K562 (cell line): ENCODE measurements around the gene MCL1. TPM values are rescaled to one million over a fixed set of nuclear protein-coding genes. Genes with fewer than 3 reads are reported as not detected.
A peak's percentile ranks its signal among the peaks of the same experiment; 100 is the strongest.

Experiments
- POLR2G ChIP-seq: fragments of 200-400 bp; formaldehyde crosslinking; IDR thresholded peaks from 2 replicates; pipeline ENCODE4 v1.6.1; 2017; ENCODE audit warnings: low read depth, mild to moderate bottlenecking, antibody characterized with exemption, low read length, moderate library complexity
- TBP ChIP-seq: optimal IDR thresholded peaks from 2 replicates; pipeline ENCODE3; 2011; ENCODE audit warnings: low read depth, low read length, improper control_type of control experiment
- ZNF398 ChIP-seq: fragments of 250-450 bp; sonication (Bioruptor Pico); IDR thresholded peaks from 2 replicates; pipeline ENCODE4 v1.8.0; 2021; ENCODE audit warnings: moderate library complexity, mild to moderate bottlenecking, inconsistent platforms
- ZNF668 ChIP-seq: fragments of 250-450 bp; sonication (Bioruptor Pico); IDR thresholded peaks from 2 replicates; pipeline ENCODE4 v1.8.0; 2022; ENCODE audit warnings: mild to moderate bottlenecking, inconsistent platforms
- polyA plus RNA-seq, 8 experiments: library from polyadenylated mRNA; depleted of rRNA in 4 of 8; stranded (reverse) in 5 of 8; unstranded in 3 of 8; fragments of >200 nt; fragmentation: Nextera tagmentation in 2 of 8; fragmentation: Illumina TruSeq in 1 of 8; extraction: Ambion mirVana in 2 of 8; extraction: Trizol in 1 of 8; gene quantifications; 2 replicates each; pipeline versions ENCODE4 v1.2.1 to v1.2.3, GENCODE V29; 2011 to 2014; ENCODE audit warnings: inconsistent platforms in 1 of 8, missing spikeins in 1 of 8
- total RNA-seq, 7 experiments: library from RNA; depleted of rRNA in 6 of 7; stranded (reverse); fragments of >200 nt in 6 of 7; fragmentation: Illumina TruSeq in 2 of 7; extraction: Trizol in 2 of 7; gene quantifications; 2 replicates each; pipeline versions ENCODE4 v1.2.1 to v1.2.3, GENCODE V29; 2011 to 2021; ENCODE audit warnings: low replicate concordance in 1 of 7
- TF ChIP-seq, protein P1 (sequence below): sonication (generic); formaldehyde crosslinking; IDR thresholded peaks from 2 replicates; pipeline ENCODE4 v1.8.0; 2022; ENCODE audit warnings: mild to moderate bottlenecking, missing genetic modification reagents

The MCL1 gene
- total and polyA plus RNA-seq, 9 of the 15 experiments (the other 6 are each of a cell fraction or from before 2014, with no cell fraction given), result 27.1 to 224 (median 138) TPM

DNA sequence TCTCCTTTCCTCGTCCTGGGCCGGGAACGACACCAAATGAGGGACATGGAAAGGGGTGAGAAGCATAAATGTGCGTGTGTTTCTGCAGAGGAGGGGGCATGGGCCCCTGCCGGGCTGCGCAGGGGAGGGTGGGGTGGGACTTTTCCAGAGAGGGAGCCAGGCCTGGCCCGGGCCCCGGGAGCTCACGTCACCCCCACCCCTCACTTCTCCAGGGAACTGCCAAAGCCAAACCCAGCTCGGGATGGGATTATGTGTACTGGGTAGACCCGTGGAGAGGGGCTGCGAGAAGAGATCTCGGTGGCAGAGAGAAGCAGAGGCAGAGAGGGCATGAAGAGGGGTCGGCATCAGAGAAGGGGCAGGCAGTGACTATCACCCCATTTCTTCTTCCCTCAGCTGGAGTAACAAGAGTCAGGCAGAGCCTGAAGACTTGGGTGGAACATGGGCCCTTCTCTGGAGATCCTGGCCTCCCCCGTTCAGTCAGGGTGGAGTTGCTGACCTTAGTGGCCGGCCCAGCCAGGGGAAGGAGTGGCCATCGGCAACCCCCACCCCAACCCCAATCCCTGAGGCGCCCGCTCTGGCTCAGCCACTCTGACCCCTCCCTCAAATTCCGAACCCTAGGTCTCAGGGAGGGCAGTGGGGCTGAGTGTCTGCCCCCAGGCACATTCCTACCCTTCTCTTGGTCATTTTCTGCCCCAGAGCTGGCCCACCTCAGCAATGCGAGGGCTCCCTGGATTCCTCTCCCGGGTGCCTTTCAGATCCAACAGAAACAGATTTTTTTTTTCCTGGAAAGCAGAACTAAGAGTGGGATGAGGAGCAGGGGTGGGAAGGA is 29.0 kb downstream of the MCL1 start (continued):
- TF ChIP-seq, protein P1, sequence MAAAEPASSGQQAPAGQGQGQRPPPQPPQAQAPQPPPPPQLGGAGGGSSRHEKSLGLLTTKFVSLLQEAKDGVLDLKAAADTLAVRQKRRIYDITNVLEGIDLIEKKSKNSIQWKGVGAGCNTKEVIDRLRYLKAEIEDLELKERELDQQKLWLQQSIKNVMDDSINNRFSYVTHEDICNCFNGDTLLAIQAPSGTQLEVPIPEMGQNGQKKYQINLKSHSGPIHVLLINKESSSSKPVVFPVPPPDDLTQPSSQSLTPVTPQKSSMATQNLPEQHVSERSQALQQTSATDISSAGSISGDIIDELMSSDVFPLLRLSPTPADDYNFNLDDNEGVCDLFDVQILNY (CRISPR knock-in tag), result no peak
- TF ChIP-seq ZNF668 (no peak), TBP (peak; percentile 14), POLR2G (0 out of 2 replicates have a peak, but pooled peaks have one; percentile 21), ZNF398 (no peak)
- TF ChIP-seq, all 486 proteins: peak for 23
